GM23338 (cell line): ENCODE measurements around the gene F8. TPM values are rescaled to one million over a fixed set of nuclear protein-coding genes. Genes with fewer than 3 reads are reported as not detected.

Source experiments
- ATAC-seq: fragments of 200-7000 bp; cut with Tn5 transposase; 3 replicates; pipeline ENCODE4 v1.9.1; 2020
- DNase-seq: peaks from one replicate; pipeline ENCODE4 v3.0.0-alpha.2; 2015; ENCODE audit warnings: low spot score
- H2AFZ ChIP-seq: fragments of 200-600 bp; sonication (generic); 2 replicates; pipeline ENCODE4 v1.8.0; 2016; ENCODE audit warnings: antibody characterized with exemption, mild to moderate bottlenecking, moderate library complexity
- H3F3A ChIP-seq: fragments of 200-600 bp; sonication (generic); replicated peaks from 2 replicates; pipeline ENCODE4 v1.8.0; 2017; ENCODE audit warnings: antibody characterized with exemption, mixed run types, low read depth
- H3K27ac ChIP-seq: fragments of 200-600 bp; sonication (generic); 2 replicates; pipeline ENCODE4 v1.6.1; 2016; ENCODE audit warnings: low read depth
- H3K27me3 ChIP-seq: fragments of 200-600 bp; sonication (generic); 2 replicates; pipeline ENCODE4 v1.8.0; 2016; ENCODE audit warnings: mild to moderate bottlenecking, mixed run types, moderate library complexity; ENCODE audit not compliant: insufficient read depth
- H3K36me3 ChIP-seq: fragments of 200-600 bp; sonication (generic); 2 replicates; pipeline ENCODE4 v1.8.0; 2016; ENCODE audit warnings: mild to moderate bottlenecking; ENCODE audit not compliant: insufficient read depth
- H3K4me1 ChIP-seq: fragments of 200-600 bp; sonication (generic); 2 replicates; pipeline ENCODE4 v1.8.0; 2016; ENCODE audit warnings: mild to moderate bottlenecking, moderate library complexity; ENCODE audit not compliant: insufficient read depth
- H3K4me2 ChIP-seq: fragments of 200-600 bp; sonication (generic); 2 replicates; pipeline ENCODE4 v1.7.1; 2017; ENCODE audit warnings: mixed run types
- H3K4me3 ChIP-seq: fragments of 200-600 bp; sonication (generic); 2 replicates; pipeline ENCODE4 v1.6.1; 2016; ENCODE audit warnings: mixed run types
- H3K79me2 ChIP-seq: fragments of 200-600 bp; sonication (generic); replicated peaks from 2 replicates; pipeline ENCODE4 v1.8.0; 2017; ENCODE audit warnings: mild to moderate bottlenecking; ENCODE audit not compliant: insufficient read depth
- H3K9me2 ChIP-seq: fragments of 200-600 bp; sonication (generic); 2 replicates; pipeline ENCODE4 v1.8.0; 2017; ENCODE audit not compliant: insufficient read depth
- H4K20me1 ChIP-seq: fragments of 200-600 bp; sonication (generic); replicated peaks from 2 replicates; pipeline ENCODE4 v1.8.0; 2017; ENCODE audit warnings: mild to moderate bottlenecking; ENCODE audit not compliant: insufficient read depth
- H3K27ac Mint-ChIP-seq: 2 replicates; pipeline ENCODE4 v1.8.0; 2020; ENCODE audit warnings: inconsistent platforms, mild to moderate bottlenecking, moderate library complexity, mixed read lengths
- H3K27me3 Mint-ChIP-seq: 3 replicates; pipeline ENCODE4 v1.8.0; 2022; ENCODE audit warnings: low read depth, mild to moderate bottlenecking, moderate library complexity, mixed read lengths, inconsistent platforms; ENCODE audit not compliant: insufficient read depth, poor library complexity
- H3K36me3 Mint-ChIP-seq: 3 replicates; pipeline ENCODE4 v1.8.0; 2021; ENCODE audit warnings: low read depth, mild to moderate bottlenecking, inconsistent platforms, moderate library complexity, mixed read lengths
- H3K4me1 Mint-ChIP-seq: 3 replicates; pipeline ENCODE4 v1.8.0; 2020; ENCODE audit warnings: mild to moderate bottlenecking, inconsistent platforms, mixed read lengths
- H3K4me3 Mint-ChIP-seq: 3 replicates; pipeline ENCODE4 v1.8.0; 2021; ENCODE audit warnings: moderate library complexity, mild to moderate bottlenecking, inconsistent platforms, mixed read lengths
- H3K9me3 Mint-ChIP-seq: 3 replicates; pipeline ENCODE4 v1.8.0; 2020; ENCODE audit warnings: moderate library complexity, mild to moderate bottlenecking, inconsistent platforms, mixed read lengths
- polyA plus RNA-seq: library from polyadenylated mRNA; unstranded; fragments of >200 nt; fragmentation: Nextera tagmentation; extraction: Ambion mirVana; gene quantifications from 2 replicates; pipeline ENCODE4 v1.2.1, GENCODE V29; 2016
- total RNA-seq: library from RNA; depleted of rRNA; stranded (reverse); fragments of >200 nt; shearing (Covaris generic); gene quantifications from 2 replicates; pipeline ENCODE4 v1.2.3, GENCODE V29; 2014
- TF ChIP-seq, protein P1 (sequence below): fragments of 250-450 bp; sonication (Bioruptor Pico); IDR thresholded peaks from 2 replicates; pipeline ENCODE4 v1.5.0; 2020; ENCODE audit warnings: mild to moderate bottlenecking, moderate library complexity
- TF ChIP-seq, protein P2 (sequence below), 2 experiments: fragments of 200-600 bp in 1 of 2; sonication (generic) in 1 of 2; conservative IDR thresholded peaks; 2 replicates each; pipeline versions ENCODE4 v1.5.1 to v1.6.1; 2016 to 2017; ENCODE audit warnings: antibody characterized with exemption in 2 of 2, low read depth in 2 of 2, mild to moderate bottlenecking in 2 of 2, moderate library complexity in 1 of 2

F8 gene
- total and polyA plus RNA-seq, 2 experiments from 2014 or later, result 0.70 to 1.8 TPM

- H3K9me3 Mint-ChIP-seq, result no peaks in the 10 kb centered on the region
- H4K20me1 ChIP-seq, result no peaks in the 10 kb centered on the region
- no peak overlapping the region for H3K27ac Mint-ChIP-seq
- no peaks in the 10 kb centered on the region for H3F3A ChIP-seq
- DNase-seq (peak; percentile 75), ATAC-seq (peak; percentile 92)
- peaks cover 5% of the 10 kb centered on the region; the same call in 1 of the 2 replicates for H3K4me1 ChIP-seq
- H3K79me2 ChIP-seq, result no peaks in the 10 kb centered on the region
- H3K27me3 ChIP-seq, result no peaks in the 10 kb centered on the region
- no peak overlapping the region for H3K4me2 ChIP-seq
- peaks cover 29% of the 10 kb centered on the region; the same call in 2 of the 3 replicates for H3K4me1 Mint-ChIP-seq
- no peaks in the 10 kb centered on the region for H3K36me3 ChIP-seq
- no peak overlapping the region for H3K27ac ChIP-seq
- H3K36me3 Mint-ChIP-seq, result 0 out of 3 replicates have a peak, but pooled peaks cover 8% of the 10 kb centered on the region
- H3K27me3 Mint-ChIP-seq, result peaks cover 3% of the 10 kb centered on the region
- no peak overlapping the region for H3K4me3 ChIP-seq
- H3K4me3 Mint-ChIP-seq, result no peak overlapping the region
- no peaks in the 10 kb centered on the region for H3K9me2 ChIP-seq
- TF ChIP-seq, protein P1, sequence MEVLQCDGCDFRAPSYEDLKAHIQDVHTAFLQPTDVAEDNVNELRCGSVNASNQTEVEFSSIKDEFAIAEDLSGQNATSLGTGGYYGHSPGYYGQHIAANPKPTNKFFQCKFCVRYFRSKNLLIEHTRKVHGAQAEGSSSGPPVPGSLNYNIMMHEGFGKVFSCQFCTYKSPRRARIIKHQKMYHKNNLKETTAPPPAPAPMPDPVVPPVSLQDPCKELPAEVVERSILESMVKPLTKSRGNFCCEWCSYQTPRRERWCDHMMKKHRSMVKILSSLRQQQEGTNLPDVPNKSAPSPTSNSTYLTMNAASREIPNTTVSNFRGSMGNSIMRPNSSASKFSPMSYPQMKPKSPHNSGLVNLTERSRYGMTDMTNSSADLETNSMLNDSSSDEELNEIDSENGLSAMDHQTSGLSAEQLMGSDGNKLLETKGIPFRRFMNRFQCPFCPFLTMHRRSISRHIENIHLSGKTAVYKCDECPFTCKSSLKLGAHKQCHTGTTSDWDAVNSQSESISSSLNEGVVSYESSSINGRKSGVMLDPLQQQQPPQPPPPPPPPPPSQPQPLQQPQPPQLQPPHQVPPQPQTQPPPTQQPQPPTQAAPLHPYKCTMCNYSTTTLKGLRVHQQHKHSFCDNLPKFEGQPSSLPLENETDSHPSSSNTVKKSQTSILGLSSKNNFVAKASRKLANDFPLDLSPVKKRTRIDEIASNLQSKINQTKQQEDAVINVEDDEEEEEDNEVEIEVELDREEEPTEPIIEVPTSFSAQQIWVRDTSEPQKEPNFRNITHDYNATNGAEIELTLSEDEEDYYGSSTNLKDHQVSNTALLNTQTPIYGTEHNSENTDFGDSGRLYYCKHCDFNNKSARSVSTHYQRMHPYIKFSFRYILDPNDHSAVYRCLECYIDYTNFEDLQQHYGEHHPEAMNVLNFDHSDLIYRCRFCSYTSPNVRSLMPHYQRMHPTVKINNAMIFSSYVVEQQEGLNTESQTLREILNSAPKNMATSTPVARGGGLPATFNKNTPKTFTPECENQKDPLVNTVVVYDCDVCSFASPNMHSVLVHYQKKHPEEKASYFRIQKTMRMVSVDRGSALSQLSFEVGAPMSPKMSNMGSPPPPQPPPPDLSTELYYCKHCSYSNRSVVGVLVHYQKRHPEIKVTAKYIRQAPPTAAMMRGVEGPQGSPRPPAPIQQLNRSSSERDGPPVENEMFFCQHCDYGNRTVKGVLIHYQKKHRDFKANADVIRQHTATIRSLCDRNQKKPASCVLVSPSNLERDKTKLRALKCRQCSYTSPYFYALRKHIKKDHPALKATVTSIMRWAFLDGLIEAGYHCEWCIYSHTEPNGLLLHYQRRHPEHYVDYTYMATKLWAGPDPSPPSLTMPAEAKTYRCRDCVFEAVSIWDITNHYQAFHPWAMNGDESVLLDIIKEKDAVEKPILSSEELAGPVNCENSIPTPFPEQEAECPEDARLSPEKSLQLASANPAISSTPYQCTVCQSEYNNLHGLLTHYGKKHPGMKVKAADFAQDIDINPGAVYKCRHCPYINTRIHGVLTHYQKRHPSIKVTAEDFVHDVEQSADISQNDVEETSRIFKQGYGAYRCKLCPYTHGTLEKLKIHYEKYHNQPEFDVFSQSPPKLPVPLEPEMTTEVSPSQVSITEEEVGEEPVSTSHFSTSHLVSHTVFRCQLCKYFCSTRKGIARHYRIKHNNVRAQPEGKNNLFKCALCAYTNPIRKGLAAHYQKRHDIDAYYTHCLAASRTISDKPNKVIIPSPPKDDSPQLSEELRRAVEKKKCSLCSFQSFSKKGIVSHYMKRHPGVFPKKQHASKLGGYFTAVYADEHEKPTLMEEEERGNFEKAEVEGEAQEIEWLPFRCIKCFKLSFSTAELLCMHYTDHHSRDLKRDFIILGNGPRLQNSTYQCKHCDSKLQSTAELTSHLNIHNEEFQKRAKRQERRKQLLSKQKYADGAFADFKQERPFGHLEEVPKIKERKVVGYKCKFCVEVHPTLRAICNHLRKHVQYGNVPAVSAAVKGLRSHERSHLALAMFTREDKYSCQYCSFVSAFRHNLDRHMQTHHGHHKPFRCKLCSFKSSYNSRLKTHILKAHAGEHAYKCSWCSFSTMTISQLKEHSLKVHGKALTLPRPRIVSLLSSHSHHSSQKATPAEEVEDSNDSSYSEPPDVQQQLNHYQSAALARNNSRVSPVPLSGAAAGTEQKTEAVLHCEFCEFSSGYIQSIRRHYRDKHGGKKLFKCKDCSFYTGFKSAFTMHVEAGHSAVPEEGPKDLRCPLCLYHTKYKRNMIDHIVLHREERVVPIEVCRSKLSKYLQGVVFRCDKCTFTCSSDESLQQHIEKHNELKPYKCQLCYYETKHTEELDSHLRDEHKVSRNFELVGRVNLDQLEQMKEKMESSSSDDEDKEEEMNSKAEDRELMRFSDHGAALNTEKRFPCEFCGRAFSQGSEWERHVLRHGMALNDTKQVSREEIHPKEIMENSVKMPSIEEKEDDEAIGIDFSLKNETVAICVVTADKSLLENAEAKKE (CRISPR knock-in tag), result no peak
- TF ChIP-seq, protein P2, sequence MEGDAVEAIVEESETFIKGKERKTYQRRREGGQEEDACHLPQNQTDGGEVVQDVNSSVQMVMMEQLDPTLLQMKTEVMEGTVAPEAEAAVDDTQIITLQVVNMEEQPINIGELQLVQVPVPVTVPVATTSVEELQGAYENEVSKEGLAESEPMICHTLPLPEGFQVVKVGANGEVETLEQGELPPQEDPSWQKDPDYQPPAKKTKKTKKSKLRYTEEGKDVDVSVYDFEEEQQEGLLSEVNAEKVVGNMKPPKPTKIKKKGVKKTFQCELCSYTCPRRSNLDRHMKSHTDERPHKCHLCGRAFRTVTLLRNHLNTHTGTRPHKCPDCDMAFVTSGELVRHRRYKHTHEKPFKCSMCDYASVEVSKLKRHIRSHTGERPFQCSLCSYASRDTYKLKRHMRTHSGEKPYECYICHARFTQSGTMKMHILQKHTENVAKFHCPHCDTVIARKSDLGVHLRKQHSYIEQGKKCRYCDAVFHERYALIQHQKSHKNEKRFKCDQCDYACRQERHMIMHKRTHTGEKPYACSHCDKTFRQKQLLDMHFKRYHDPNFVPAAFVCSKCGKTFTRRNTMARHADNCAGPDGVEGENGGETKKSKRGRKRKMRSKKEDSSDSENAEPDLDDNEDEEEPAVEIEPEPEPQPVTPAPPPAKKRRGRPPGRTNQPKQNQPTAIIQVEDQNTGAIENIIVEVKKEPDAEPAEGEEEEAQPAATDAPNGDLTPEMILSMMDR (conservative IDR thresholded peaks at IDR 0.05; ENCODE audit: low read depth in 2 of 2), result peak; percentile 64 to 81
- no peak overlapping the region for H2AFZ ChIP-seq
Observed at GRCh38 chrX:155048977-155049619, 26.6 kb upstream of the F8 start.
